ENCODE results near the gene SYNM. TPM values are rescaled to one million over a fixed set of nuclear protein-coding genes. Genes with fewer than 3 reads are reported as not detected.
A peak's percentile ranks its signal among the peaks of the same experiment; 100 is the strongest.

The SYNM gene
- total RNA-seq, 1 experiment from 2014 or later = 1.9 TPM

DNA sequence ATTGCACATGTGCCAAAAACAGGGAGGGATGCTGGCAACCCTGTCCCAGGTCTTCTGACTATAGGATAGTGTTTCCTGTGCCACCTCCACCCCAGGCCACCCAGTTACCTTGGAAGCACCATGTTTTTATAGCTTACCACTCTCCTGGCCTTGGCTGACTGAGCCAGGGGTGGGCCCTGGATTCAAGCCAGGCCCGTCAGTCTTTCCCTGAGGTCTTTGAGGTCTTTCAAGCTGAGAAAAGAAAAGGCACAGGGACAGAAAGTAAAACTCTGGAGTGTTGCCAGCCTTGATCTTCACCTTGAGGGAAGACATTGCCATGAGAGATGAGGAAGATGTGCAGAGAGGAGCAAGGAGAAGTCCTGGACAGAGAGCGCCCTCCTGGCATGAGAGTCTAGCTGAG lies 46.3 kb downstream of the SYNM start:
- H3K23me2 ChIP-seq (ENCODE audit: insufficient read length, low read depth, low read length, poor library complexity, severe bottlenecking) = no peaks in the 10 kb centered on the region
- H3K27ac ChIP-seq (ENCODE audit: insufficient read length, low read depth, low read length) = no peak overlapping the region
- H2AK5ac ChIP-seq (ENCODE audit: insufficient read length, low read length) = no peak overlapping the region
- H2BK15ac ChIP-seq (ENCODE audit: low read depth, low read length) = no peak overlapping the region
- no peak overlapping the region for H3K4me3 Mint-ChIP-seq
- no peaks in the 10 kb centered on the region for H3K79me1 ChIP-seq (ENCODE audit: insufficient read depth, low read depth, low read length, poor library complexity, severe bottlenecking)
- H2BK20ac ChIP-seq (ENCODE audit: low read depth, low read length, poor library complexity, severe bottlenecking) = no peak overlapping the region
- peaks cover 0 to 3% of the 10 kb centered on the region in 2 experiments; a peak in 2 of 5 replicates for H3K9me3 Mint-ChIP-seq
- H3K4me2 ChIP-seq (ENCODE audit: insufficient read depth, insufficient read length, low read length) = no peak overlapping the region
- no peak overlapping the region for H4K91ac ChIP-seq (ENCODE audit: insufficient read length, low read depth, low read length)
- H4K20me1 ChIP-seq (ENCODE audit: control insufficient read depth, insufficient read depth, insufficient read length) = no peaks in the 10 kb centered on the region
- peaks cover 9 to 18% (median 16%) of the 10 kb centered on the region in 3 experiments for H3K36me3 Mint-ChIP-seq (ENCODE audit: insufficient read depth in 1 of 3, low read depth in 3 of 3)
- no peaks in the 10 kb centered on the region for H3K9me3 ChIP-seq (ENCODE audit: control insufficient read depth, low read depth, low read length)
- no peak overlapping the region for H3K56ac ChIP-seq (ENCODE audit: insufficient read length, low read depth, low read length)
- H3K27me3 Mint-ChIP-seq (ENCODE audit: low read depth) = no peaks in the 10 kb centered on the region
- TF ChIP-seq, protein P1, sequence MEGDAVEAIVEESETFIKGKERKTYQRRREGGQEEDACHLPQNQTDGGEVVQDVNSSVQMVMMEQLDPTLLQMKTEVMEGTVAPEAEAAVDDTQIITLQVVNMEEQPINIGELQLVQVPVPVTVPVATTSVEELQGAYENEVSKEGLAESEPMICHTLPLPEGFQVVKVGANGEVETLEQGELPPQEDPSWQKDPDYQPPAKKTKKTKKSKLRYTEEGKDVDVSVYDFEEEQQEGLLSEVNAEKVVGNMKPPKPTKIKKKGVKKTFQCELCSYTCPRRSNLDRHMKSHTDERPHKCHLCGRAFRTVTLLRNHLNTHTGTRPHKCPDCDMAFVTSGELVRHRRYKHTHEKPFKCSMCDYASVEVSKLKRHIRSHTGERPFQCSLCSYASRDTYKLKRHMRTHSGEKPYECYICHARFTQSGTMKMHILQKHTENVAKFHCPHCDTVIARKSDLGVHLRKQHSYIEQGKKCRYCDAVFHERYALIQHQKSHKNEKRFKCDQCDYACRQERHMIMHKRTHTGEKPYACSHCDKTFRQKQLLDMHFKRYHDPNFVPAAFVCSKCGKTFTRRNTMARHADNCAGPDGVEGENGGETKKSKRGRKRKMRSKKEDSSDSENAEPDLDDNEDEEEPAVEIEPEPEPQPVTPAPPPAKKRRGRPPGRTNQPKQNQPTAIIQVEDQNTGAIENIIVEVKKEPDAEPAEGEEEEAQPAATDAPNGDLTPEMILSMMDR (conservative IDR thresholded peaks at IDR 0.05) = no peak
- peaks cover 3% of the 10 kb centered on the region; the same call in 1 of the 2 replicates for H3K4me1 ChIP-seq (ENCODE audit: insufficient read depth, low read length)
- H3K79me2 ChIP-seq (ENCODE audit: insufficient read depth, low read length) = no peaks in the 10 kb centered on the region
- H4K5ac ChIP-seq (ENCODE audit: insufficient read length, low read depth, low read length) = no peak overlapping the region
- no peak overlapping the region for H3K4ac ChIP-seq (ENCODE audit: low read depth, low read length)
- H2BK120ac ChIP-seq (ENCODE audit: low read depth, low read length, poor library complexity, severe bottlenecking) = no peak overlapping the region
- peak; percentile 8 for DNase-seq
- H3K14ac ChIP-seq (ENCODE audit: insufficient read depth, low read length) = no peak overlapping the region
- H3K18ac ChIP-seq (ENCODE audit: insufficient read length, low read depth, low read length) = no peak overlapping the region
- no peak overlapping the region for H2BK5ac ChIP-seq (ENCODE audit: insufficient read length, low read length)
- H4K8ac ChIP-seq (replicated peaks; ENCODE audit: insufficient read length, low read depth, low read length) = no peak overlapping the region
- peaks cover 21 to 23% of the 10 kb centered on the region in 2 experiments for H3K4me1 Mint-ChIP-seq
- no peak overlapping the region for H2AFZ ChIP-seq (ENCODE audit: low read length)
- no peaks in the 10 kb centered on the region for H3K27me3 ChIP-seq (ENCODE audit: insufficient read depth, low read length)
- H3K9ac ChIP-seq (ENCODE audit: extremely low read depth, insufficient read length, low read length) = no peak overlapping the region
- WGBS (ENCODE audit: extremely low coverage, insufficient read length, low lambda C conversion rate) = no CpG with 5 or more reads among the region's 2 CpGs
- no peak overlapping the region for H3K23ac ChIP-seq (ENCODE audit: insufficient read length, low read depth, low read length)
- no peak overlapping the region for H3T11ph ChIP-seq (ENCODE audit: low read length)
- H3K27ac Mint-ChIP-seq = peak overlapping the region; percentile 24 to 87 (median 48); a peak in 3 of 7 replicates
- no peak overlapping the region for H2BK12ac ChIP-seq (ENCODE audit: insufficient read length, low read depth, low read length)

All from H9 (cell line).